H9 (cell line): Measurements from ENCODE around the gene CACNA1G. TPM values are rescaled to one million over a fixed set of nuclear protein-coding genes. Genes with fewer than 3 reads are reported as not detected.

ENCODE experiments used
- DNase-seq: peaks from one replicate; pipeline ENCODE4 v3.0.0-alpha.2; 2017
- H2AFZ ChIP-seq: one replicate; pipeline ENCODE4 v1.6.1; 2013; ENCODE audit warnings: mild to moderate bottlenecking, low read length, control low read depth, moderate library complexity
- H2AK5ac ChIP-seq: 2 replicates; pipeline ENCODE4 v1.6.1; 2013; ENCODE audit warnings: low read length, control low read depth, mixed read lengths; ENCODE audit not compliant: insufficient read length
- H2BK120ac ChIP-seq: one replicate; pipeline ENCODE4 v1.6.1; 2013; ENCODE audit warnings: low read depth, mild to moderate bottlenecking, low read length, control low read depth, inconsistent platforms; ENCODE audit not compliant: poor library complexity, severe bottlenecking
- H2BK12ac ChIP-seq: 2 replicates; pipeline ENCODE4 v1.6.1; 2013; ENCODE audit warnings: low read length, control low read depth, mixed read lengths, low read depth; ENCODE audit not compliant: insufficient read length
- H2BK15ac ChIP-seq: 2 replicates; pipeline ENCODE4 v1.6.1; 2013; ENCODE audit warnings: low read depth, low read length, control low read depth
- H2BK20ac ChIP-seq: one replicate; pipeline ENCODE4 v1.6.1; 2013; ENCODE audit warnings: low read depth, mild to moderate bottlenecking, low read length, control low read depth, inconsistent platforms; ENCODE audit not compliant: poor library complexity, severe bottlenecking
- H2BK5ac ChIP-seq: 2 replicates; pipeline ENCODE4 v1.6.1; 2013; ENCODE audit warnings: low read length, control low read depth, mixed read lengths; ENCODE audit not compliant: insufficient read length
- H3K14ac ChIP-seq: 2 replicates; pipeline ENCODE4 v1.6.1; 2013; ENCODE audit warnings: low read length, control low read depth; ENCODE audit not compliant: insufficient read depth
- H3K18ac ChIP-seq: 2 replicates; pipeline ENCODE4 v1.6.1; 2013; ENCODE audit warnings: low read depth, mild to moderate bottlenecking, mixed read lengths, low read length, control low read depth; ENCODE audit not compliant: insufficient read length
- H3K23ac ChIP-seq: 2 replicates; pipeline ENCODE4 v1.6.1; 2013; ENCODE audit warnings: low read length, control low read depth, mixed read lengths, low read depth; ENCODE audit not compliant: insufficient read length
- H3K23me2 ChIP-seq: 2 replicates; pipeline ENCODE4 v1.6.1; 2013; ENCODE audit warnings: low read depth, mild to moderate bottlenecking, mixed read lengths, low read length, control low read depth; ENCODE audit not compliant: insufficient read length, poor library complexity, severe bottlenecking
- H3K27ac ChIP-seq: 2 replicates; pipeline ENCODE4 v1.5.1; 2013; ENCODE audit warnings: low read length, control low read depth, mixed read lengths, low read depth; ENCODE audit not compliant: insufficient read length
- H3K27me3 ChIP-seq: 2 replicates; pipeline ENCODE4 v1.6.1; 2013; ENCODE audit warnings: low read length, control low read depth, inconsistent platforms; ENCODE audit not compliant: insufficient read depth
- H3K4ac ChIP-seq: 2 replicates; pipeline ENCODE4 v1.6.1; 2013; ENCODE audit warnings: low read depth, mild to moderate bottlenecking, control low read depth, inconsistent platforms, low read length, moderate library complexity
- H3K4me1 ChIP-seq: 2 replicates; pipeline ENCODE4 v1.6.1; 2013; ENCODE audit warnings: low read length, control low read depth, inconsistent platforms; ENCODE audit not compliant: insufficient read depth
- H3K4me2 ChIP-seq: 2 replicates; pipeline ENCODE4 v1.6.1; 2013; ENCODE audit warnings: low read length, control low read depth, mixed read lengths; ENCODE audit not compliant: insufficient read length, insufficient read depth
- H3K56ac ChIP-seq: 2 replicates; pipeline ENCODE4 v1.6.1; 2013; ENCODE audit warnings: low read depth, mild to moderate bottlenecking, mixed read lengths, low read length, control low read depth; ENCODE audit not compliant: insufficient read length
- H3K79me1 ChIP-seq: 2 replicates; pipeline ENCODE4 v1.6.1; 2013; ENCODE audit warnings: low read depth, mild to moderate bottlenecking, moderate library complexity, low read length, control low read depth, inconsistent platforms; ENCODE audit not compliant: insufficient read depth, poor library complexity, severe bottlenecking
- H3K79me2 ChIP-seq: 2 replicates; pipeline ENCODE4 v1.6.1; 2013; ENCODE audit warnings: low read length, control low read depth, inconsistent platforms; ENCODE audit not compliant: insufficient read depth
- H3K9ac ChIP-seq: 2 replicates; pipeline ENCODE4 v1.6.1; 2013; ENCODE audit warnings: low read length, control low read depth, mixed read lengths; ENCODE audit not compliant: insufficient read length; ENCODE audit errors: extremely low read depth
- H3K9me3 ChIP-seq: one replicate; pipeline ENCODE4 v1.6.1; 2013; ENCODE audit warnings: low read depth, low read length, inconsistent platforms; ENCODE audit not compliant: control insufficient read depth
- H3T11ph ChIP-seq: one replicate; pipeline ENCODE4 v1.6.1; 2013; ENCODE audit warnings: mild to moderate bottlenecking, low read length, control low read depth, inconsistent platforms
- H4K20me1 ChIP-seq: one replicate; pipeline ENCODE4 v1.6.1; 2013; ENCODE audit not compliant: control insufficient read depth, insufficient read length, insufficient read depth
- H4K5ac ChIP-seq: 2 replicates; pipeline ENCODE4 v1.6.1; 2013; ENCODE audit warnings: low read depth, mild to moderate bottlenecking, mixed read lengths, low read length, control low read depth; ENCODE audit not compliant: insufficient read length
- H4K8ac ChIP-seq: replicated peaks from 2 replicates; pipeline ENCODE4 v1.6.1; 2013; ENCODE audit warnings: low read length, control low read depth, mixed read lengths, low read depth; ENCODE audit not compliant: insufficient read length
- H4K91ac ChIP-seq: 2 replicates; pipeline ENCODE4 v1.6.1; 2013; ENCODE audit warnings: low read depth, mild to moderate bottlenecking, moderate library complexity, mixed read lengths, low read length, control low read depth; ENCODE audit not compliant: insufficient read length
- H3K27ac Mint-ChIP-seq, 3 experiments: 2 replicates in 2 of 3; 3 replicates in 1 of 3; pipeline ENCODE4 v1.8.0; 2020 to 2021; ENCODE audit warnings: mixed read lengths in 3 of 3, mild to moderate bottlenecking in 1 of 3, moderate library complexity in 1 of 3
- H3K27me3 Mint-ChIP-seq: 2 replicates; pipeline ENCODE4 v1.8.0; 2021; ENCODE audit warnings: low read depth, mild to moderate bottlenecking, moderate library complexity, mixed read lengths
- H3K36me3 Mint-ChIP-seq, 3 experiments: 2 replicates in 2 of 3; 3 replicates in 1 of 3; pipeline ENCODE4 v1.8.0; 2020 to 2021; ENCODE audit warnings: low read depth in 3 of 3, mixed read lengths in 3 of 3; ENCODE audit not compliant: insufficient read depth in 1 of 3
- H3K4me1 Mint-ChIP-seq, 2 experiments: 2 replicates each; pipeline ENCODE4 v1.8.0; 2020; ENCODE audit warnings: mixed read lengths in 2 of 2
- H3K4me3 Mint-ChIP-seq, 2 experiments: 2 replicates in 1 of 2; 3 replicates in 1 of 2; pipeline ENCODE4 v1.8.0; 2020 to 2021; ENCODE audit warnings: mild to moderate bottlenecking in 2 of 2, mixed read lengths in 2 of 2, moderate library complexity in 1 of 2
- H3K9me3 Mint-ChIP-seq, 2 experiments: 2 replicates in 1 of 2; 3 replicates in 1 of 2; pipeline ENCODE4 v1.8.0; 2020; ENCODE audit warnings: mild to moderate bottlenecking in 2 of 2, mixed read lengths in 2 of 2, moderate library complexity in 1 of 2
- CTCF ChIP-seq: fragments of 200-600 bp; sonication (generic); conservative IDR thresholded peaks from 3 replicates; pipeline ENCODE4 v1.8.0; 2021; ENCODE audit warnings: antibody characterized with exemption, mild to moderate bottlenecking
- WGBS: extraction: QIAGEN DNeasy Blood & Tissue Kit; methylation state at CpG from one replicate; pipeline ENCODE4 v1.1.7; 2013; ENCODE audit warnings: missing lambda C conversion rate, low lambda C conversion rate, mixed read lengths; ENCODE audit not compliant: insufficient read length; ENCODE audit errors: extremely low coverage; 5-methylcytosine and 5-hydroxymethylcytosine counted together
- total RNA-seq: library from RNA; stranded (reverse); gene quantifications from 2 replicates; pipeline ENCODE4 v1.2.1, GENCODE V29; 2021

Gene CACNA1G
- total RNA-seq, 1 experiment from 2014 or later: 1.5 TPM

- H4K8ac ChIP-seq: no peak overlapping the region
- H2BK20ac ChIP-seq: no peak overlapping the region
- H3K4me1 Mint-ChIP-seq: 0 out of 4 replicates have a peak, but pooled peaks cover 0 to 2% of the 10 kb centered on the region in 2 experiments
- no peak overlapping the region for H2BK120ac ChIP-seq
- no peak overlapping the region for H4K91ac ChIP-seq
- no peak for DNase-seq
- H4K5ac ChIP-seq: no peak overlapping the region
- H3T11ph ChIP-seq: no peak overlapping the region
- H2AFZ ChIP-seq: no peak overlapping the region
- no peaks in the 10 kb centered on the region for H3K27me3 ChIP-seq
- H3K14ac ChIP-seq: no peak overlapping the region
- no peak for TF ChIP-seq CTCF
- no CpG with 5 or more reads among the region's 3 CpGs for WGBS
- no peak overlapping the region for H2AK5ac ChIP-seq
- H3K27ac ChIP-seq: no peak overlapping the region
- H3K9me3 ChIP-seq: no peaks in the 10 kb centered on the region
- H3K9me3 Mint-ChIP-seq: no peaks in the 10 kb centered on the region; a peak in 1 of 5 replicates
- no peaks in the 10 kb centered on the region; the same call in none of the 2 replicates for H3K27me3 Mint-ChIP-seq
- H3K23me2 ChIP-seq: no peaks in the 10 kb centered on the region
- H3K4me3 Mint-ChIP-seq: no peak overlapping the region
- H3K18ac ChIP-seq: no peak overlapping the region
- H2BK15ac ChIP-seq: no peak overlapping the region
- H2BK5ac ChIP-seq: no peak overlapping the region
- H3K27ac Mint-ChIP-seq: no peak overlapping the region; a peak in 1 of 7 replicates
- no peak overlapping the region for H3K56ac ChIP-seq
- H4K20me1 ChIP-seq: no peaks in the 10 kb centered on the region
- H3K4me1 ChIP-seq: no peaks in the 10 kb centered on the region
- no peak overlapping the region for H3K4ac ChIP-seq
- no peak overlapping the region for H3K9ac ChIP-seq
- H3K23ac ChIP-seq: no peak overlapping the region
- no peaks in the 10 kb centered on the region for H3K79me2 ChIP-seq
- no peaks in the 10 kb centered on the region; a peak in 1 of 7 replicates for H3K36me3 Mint-ChIP-seq
- no peaks in the 10 kb centered on the region for H3K79me1 ChIP-seq
- H2BK12ac ChIP-seq: no peak overlapping the region
- no peak overlapping the region for H3K4me2 ChIP-seq
Measured at GRCh38 chr17:50675190-50675589, 114.7 kb downstream of the CACNA1G start.
